ELR (cell line): ENCODE measurements around the gene ZNF827.

Experiments
- DNase-seq: peaks from one replicate; pipeline ENCODE4 v3.0.0-alpha.2; 2015; ENCODE audit warnings: low read depth

ZNF827 gene

DNA sequence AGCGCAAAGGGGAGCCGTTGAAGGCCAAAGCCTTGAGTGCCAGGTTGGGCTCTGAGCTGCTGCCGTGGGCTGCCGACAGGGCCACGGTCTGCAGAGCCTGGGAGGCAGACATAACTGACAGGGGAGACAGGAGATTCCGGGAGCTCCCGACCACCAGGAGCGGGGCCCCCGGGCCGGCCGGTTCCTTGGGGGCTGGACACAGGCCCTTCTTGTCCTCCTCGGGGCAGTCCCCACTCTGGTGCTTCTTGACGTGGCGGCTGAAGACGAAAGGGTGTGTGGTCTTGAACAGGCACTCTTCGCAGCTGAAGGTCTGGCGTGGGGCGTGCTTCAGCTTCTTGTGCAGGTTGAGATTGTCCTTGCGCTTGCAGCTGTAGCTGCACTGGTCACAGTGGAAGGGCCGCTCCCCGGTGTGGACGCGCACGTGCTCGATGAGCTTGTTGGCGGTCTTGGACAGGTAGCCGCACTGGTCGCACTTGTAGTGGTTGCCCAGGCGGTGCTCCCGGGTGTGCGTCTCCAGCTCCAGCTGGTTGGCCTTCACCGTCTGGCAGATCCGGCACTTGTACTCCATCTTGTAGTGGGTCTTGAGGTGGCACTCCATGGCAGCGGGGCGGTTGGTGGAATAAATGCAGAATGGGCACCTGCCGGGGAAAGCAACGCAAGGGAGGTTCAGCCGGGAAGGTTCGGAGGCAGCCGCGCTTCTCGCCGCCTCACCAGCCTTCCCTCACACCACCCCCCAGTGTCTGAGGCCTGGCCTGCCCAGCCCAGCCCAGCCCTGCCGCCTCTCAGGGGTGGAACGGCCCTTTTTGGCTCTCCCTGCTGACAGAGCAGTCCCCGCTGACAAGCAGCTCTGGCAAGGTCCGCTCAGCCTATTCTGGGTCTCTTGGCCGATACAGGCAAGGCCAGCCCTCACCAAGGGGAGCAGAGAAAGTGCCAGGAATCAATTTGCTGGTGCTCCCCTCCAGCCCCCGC is 177.4 kb downstream of the ZNF827 start:
- no peak for DNase-seq

- DNase-seq: no peak
Observed at GRCh38 chr4:145760176-145760575, 178.4 kb downstream of the ZNF827 start.

DNA sequence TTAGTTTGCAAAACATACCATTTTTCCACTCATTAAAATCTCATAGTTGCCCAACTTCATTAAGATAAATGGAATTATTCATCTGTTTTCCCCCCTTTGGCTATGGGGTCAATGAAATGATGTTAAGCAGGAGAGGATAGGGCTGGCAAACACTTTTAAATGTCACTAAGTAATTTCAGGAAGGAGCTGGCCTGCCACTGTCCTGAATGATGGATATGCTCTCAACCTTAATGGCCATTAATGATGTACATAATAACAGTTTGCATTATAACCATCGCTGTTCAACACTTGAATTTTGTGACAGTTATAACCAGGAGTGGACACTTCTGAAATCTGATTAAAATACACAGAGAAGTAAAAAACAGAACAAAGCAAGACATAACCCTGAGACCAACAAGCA is 181.4 kb downstream of the ZNF827 start:
- no peak for DNase-seq

- no peak for DNase-seq
Observed at GRCh38 chr4:145756244-145756643, 182.4 kb downstream of the ZNF827 start.

- no peak for DNase-seq
Observed at GRCh38 chr4:145755802-145756201, 182.8 kb downstream of the ZNF827 start.

DNA sequence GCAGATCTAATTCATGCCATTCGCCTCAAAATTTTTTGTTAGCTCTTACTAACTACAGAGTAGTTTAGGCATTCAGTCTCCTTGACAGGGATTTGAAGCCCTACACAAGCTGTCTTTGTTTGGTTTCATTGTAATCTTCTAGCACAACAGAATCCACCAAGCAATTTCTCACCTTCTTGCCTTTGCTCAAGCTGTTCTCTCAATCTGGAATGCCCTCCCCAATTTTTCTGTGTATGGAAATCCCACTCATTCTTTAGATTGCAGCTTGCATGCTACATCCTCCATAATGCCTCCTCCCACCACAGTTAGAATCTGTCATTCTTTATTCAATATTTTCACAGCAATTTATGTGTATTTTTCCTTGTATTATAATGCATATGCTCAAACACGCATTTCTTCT is 195.0 kb downstream of the ZNF827 start:
- DNase-seq: no peak

- no peak for DNase-seq
Observed at GRCh38 chr4:145740806-145741205, 197.8 kb downstream of the ZNF827 start.

- DNase-seq: no peak
Observed at GRCh38 chr4:145739845-145740244, 198.8 kb downstream of the ZNF827 start.

DNA sequence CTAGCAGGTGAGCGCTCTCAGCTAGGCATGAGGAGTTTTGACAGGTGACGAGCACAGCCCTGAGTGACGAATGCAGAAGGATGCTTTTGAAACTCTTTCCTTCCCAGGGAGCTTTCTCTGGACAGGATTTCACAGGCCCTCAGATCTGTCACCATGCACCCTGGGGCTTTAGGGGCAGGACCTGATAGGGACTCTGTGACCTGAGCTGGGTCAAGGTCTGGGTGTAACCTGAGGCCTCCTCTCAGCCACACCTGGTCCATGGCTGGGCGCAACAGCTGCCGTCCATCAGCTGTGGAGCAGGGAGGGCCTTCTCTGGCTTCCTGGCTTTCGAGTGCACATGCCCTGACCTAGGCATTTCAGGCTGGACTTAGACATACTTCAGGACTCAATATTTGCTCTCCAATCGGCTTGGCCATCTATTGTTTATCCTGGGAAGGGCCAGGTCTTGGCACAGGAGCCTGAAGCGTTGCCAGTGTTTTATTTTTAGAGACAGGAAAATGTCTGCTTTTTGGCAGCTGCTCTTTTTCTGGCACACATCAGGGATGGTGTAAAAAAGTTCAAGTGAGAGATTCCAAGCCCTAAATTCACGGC is 202.3 kb downstream of the ZNF827 start:
- DNase-seq: no peak

DNA sequence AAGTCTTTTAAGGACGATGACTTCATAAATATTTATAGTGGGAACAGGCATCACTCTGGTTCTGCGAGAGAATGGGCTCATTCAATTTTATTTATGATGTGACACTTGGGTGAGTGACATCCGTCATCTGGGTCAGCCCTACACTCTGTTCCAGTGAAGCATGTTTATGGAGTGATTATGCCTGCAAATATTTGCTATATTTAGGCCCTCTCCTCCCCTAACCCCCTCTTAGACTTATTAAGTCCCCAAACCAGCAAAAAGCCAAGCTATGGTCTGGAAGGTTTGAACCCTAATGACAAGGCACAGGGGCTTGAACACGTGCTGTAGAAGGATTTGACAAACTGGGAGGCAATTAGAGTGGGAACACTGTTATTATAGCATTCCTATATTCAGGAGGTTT is 202.8 kb downstream of the ZNF827 start:
- no peak for DNase-seq

DNA sequence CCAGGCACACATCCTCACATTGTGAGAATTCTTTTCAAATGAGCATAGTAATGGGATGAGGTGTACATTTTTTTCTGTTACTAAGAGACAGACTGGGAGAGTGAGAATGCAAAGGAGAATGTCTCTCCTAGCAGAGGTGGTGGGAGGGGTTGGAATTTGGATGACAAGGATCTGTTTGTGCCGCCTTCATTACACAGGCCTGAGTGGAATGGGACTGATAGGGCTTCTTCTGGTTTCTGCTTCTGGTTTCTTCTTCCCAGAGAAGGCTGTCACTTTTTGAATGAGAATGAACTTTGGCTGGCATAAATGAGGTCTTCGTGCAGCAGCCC is 203.3 kb downstream of the ZNF827 start:
- peak; percentile 94 for DNase-seq

DNA sequence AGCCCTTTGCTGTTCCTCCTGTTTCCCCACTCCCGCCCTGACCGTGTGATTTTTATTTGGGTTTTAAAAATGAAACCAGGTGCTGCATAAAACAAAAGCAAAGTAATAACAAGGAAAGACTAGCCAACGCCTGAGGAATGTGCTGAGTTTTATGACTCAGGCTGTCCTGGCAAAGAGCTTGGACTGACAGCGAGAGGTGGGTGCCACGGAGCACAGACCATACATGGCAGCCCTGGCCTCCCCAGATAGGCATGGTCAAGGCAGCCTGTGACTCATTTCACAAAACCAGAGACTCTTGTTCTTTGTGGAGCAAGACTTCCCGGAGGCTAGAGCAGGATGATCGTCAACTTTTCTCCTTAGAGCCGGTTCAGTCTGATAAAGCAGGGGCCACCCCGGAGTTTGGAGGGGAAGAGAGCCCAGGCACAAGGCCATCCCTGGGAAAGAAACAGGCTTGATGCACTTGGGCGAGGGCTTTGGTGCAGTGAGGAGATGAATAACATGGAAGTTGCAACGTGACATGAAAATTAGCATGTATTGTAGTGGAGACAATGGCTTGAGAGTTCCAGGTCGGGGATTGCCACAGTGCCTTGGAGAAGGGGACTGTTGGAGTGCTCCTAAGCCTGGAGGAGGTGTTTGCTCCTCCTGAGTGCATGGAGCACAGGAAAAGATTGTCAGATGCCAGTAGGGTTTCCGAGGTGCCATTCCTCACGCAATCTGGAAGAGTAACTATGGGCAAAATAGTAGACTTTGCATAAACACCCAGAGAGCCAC is 203.9 kb downstream of the ZNF827 start:
- peak; percentile 96 for DNase-seq

DNA sequence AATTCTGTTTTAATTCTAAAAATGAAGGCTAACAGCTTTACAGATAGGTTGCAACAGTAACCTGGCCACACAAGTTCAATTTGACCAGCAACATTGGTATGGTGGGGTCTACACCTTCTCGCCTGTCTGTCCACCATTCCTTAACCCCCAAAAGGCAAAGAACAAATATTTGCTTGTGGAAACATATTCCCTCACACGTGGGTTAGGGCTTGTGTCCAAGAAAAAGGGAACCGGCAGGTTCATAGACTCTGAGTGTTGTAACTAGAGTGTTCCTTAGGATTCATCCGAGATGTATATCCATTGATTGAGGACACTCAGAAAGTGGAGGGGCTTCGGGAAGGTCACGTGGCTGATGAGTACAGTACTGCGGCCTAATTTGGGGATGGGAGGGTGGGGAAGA is 204.6 kb downstream of the ZNF827 start:
- peak; percentile 42 for DNase-seq

GRCh38 chr4:145732895-145733880 is 205.4 kb downstream of the ZNF827 start:
- DNase-seq: peak; percentile 93

DNA sequence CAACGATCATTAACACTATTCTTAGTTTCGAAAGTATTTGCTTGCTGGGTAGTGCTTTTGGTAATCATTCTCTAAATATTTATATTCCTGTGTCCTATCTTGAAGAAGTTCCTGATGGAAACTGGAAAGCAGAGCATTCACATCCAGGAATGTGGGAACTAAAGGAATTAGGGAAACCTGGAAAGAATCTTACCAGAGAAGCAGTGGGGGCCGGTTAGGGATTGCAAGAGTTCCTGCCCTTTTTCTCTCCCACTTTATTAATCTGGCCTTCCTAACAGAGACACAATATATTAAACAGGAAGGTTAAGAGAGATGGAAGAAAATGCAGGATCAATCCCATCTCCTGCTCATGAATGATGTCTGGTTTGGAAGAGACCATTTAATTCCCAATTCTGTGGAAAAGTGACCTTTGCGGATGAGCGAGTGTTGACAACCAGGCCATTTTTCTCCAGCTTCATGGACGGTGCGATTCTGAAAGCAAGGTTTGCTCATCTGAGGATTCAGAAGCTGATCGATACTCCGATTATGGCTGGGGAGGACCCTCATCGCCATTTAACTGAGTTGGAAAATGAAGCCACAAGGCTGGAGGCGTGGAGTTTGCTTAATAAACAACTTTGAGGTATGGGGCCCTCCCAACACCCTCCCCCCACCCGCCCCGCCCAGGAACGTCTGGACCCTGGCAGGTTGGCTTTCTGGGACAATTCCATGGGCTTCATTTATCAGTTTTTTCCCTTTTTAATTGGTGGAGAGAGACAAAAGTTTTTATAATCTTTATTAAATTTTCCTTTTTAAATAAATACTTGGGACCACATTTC is 206.4 kb downstream of the ZNF827 start:
- DNase-seq: peak; percentile 1

GRCh38 chr4:145731028-145731427 is 207.6 kb downstream of the ZNF827 start:
- DNase-seq: no peak

GRCh38 chr4:145730026-145730425 is 208.6 kb downstream of the ZNF827 start:
- no peak for DNase-seq

- DNase-seq: peak; percentile 17
Observed at GRCh38 chr4:145723336-145723735, 215.3 kb downstream of the ZNF827 start.

DNA sequence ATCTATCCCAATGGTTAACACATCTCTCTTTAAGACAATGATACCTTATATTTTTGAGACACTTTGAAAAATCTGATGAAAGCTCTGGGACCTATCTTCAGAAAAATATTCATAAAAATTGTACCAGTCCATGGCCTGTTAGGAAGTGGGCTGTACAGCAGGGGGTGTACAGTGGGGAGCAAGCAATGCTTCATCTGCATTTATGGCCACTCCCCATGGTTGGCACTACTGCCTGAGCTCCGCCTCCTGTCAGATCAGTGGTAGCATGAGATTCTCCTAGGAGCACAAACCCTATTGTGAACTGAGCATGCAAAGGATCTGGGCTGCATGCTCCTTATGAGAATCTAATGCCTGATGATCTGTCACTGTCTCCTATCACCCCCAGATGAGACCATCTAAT is 216.1 kb downstream of the ZNF827 start:
- peak; percentile 29 for DNase-seq

- no peak for DNase-seq
Observed at GRCh38 chr4:145720656-145721055, 218.0 kb downstream of the ZNF827 start.
